Hepatocyte (in vitro differentiated cells): Measurements from ENCODE around the gene SLC66A2. TPM values are rescaled to one million over a fixed set of nuclear protein-coding genes. Genes with fewer than 3 reads are reported as not detected.

Source experiments
- DNase-seq: peaks from one replicate; pipeline ENCODE4 v3.0.0-alpha.2; 2016; ENCODE audit warnings: low spot score
- H2AFZ ChIP-seq: fragments of 200-600 bp; sonication (generic); 2 replicates; pipeline ENCODE4 v1.6.0; 2016; ENCODE audit warnings: antibody characterized with exemption, mild to moderate bottlenecking
- H3K27ac ChIP-seq: fragments of 200-600 bp; sonication (generic); 2 replicates; pipeline ENCODE4 v1.5.1; 2016; ENCODE audit warnings: mild to moderate bottlenecking
- H3K27me3 ChIP-seq: fragments of 200-600 bp; sonication (generic); 2 replicates; pipeline ENCODE4 v1.6.1; 2016
- H3K36me3 ChIP-seq: fragments of 200-600 bp; sonication (generic); replicated peaks from 2 replicates; pipeline ENCODE4 v1.5.1; 2016; ENCODE audit warnings: low read depth; ENCODE audit not compliant: insufficient read depth
- H3K4me1 ChIP-seq: fragments of 200-600 bp; sonication (generic); 2 replicates; pipeline ENCODE4 v1.5.1; 2016; ENCODE audit warnings: mild to moderate bottlenecking, moderate library complexity; ENCODE audit not compliant: insufficient read depth
- H3K4me2 ChIP-seq: fragments of 200-600 bp; sonication (generic); 2 replicates; pipeline ENCODE4 v1.6.0; 2016
- H3K4me3 ChIP-seq: fragments of 200-600 bp; sonication (generic); 2 replicates; pipeline ENCODE4 v1.5.1; 2016; ENCODE audit warnings: mild to moderate bottlenecking
- H3K79me2 ChIP-seq: fragments of 200-600 bp; sonication (generic); 2 replicates; pipeline ENCODE4 v1.6.0; 2017; ENCODE audit warnings: mild to moderate bottlenecking
- H3K9me2 ChIP-seq: fragments of 200-600 bp; sonication (generic); replicated peaks from 2 replicates; pipeline ENCODE4 v1.6.0; 2017; ENCODE audit warnings: mild to moderate bottlenecking; ENCODE audit not compliant: insufficient read depth
- H3K9me3 ChIP-seq: fragments of 200-600 bp; sonication (generic); 2 replicates; pipeline ENCODE4 v1.5.1; 2016; ENCODE audit warnings: low read depth, mild to moderate bottlenecking
- H4K20me1 ChIP-seq: fragments of 200-600 bp; sonication (generic); 2 replicates; pipeline ENCODE4 v1.6.0; 2016; ENCODE audit warnings: mild to moderate bottlenecking; ENCODE audit not compliant: insufficient read depth, poor library complexity, severe bottlenecking
- EZH2 ChIP-seq: fragments of 200-600 bp; sonication (generic); IDR thresholded peaks from 2 replicates; pipeline ENCODE4 v1.6.1; 2016; ENCODE audit warnings: antibody characterized with exemption, mild to moderate bottlenecking, borderline replicate concordance
- EZH2phosphoT487 ChIP-seq: fragments of 200-600 bp; sonication (generic); IDR thresholded peaks from one replicate; pipeline ENCODE4 v1.6.1; 2018; ENCODE audit warnings: antibody characterized with exemption, mild to moderate bottlenecking, low read depth, moderate library complexity; ENCODE audit not compliant: unreplicated experiment, severe bottlenecking
- WGBS: methylation state at CpG from one replicate; pipeline ENCODE4 v1.1.6; 2016; ENCODE audit warnings: low lambda C conversion rate; ENCODE audit errors: missing lambda C conversion rate; 5-methylcytosine and 5-hydroxymethylcytosine counted together
- polyA plus RNA-seq: library from polyadenylated mRNA; unstranded; fragments of >200 nt; fragmentation: Nextera tagmentation; extraction: Ambion mirVana; gene quantifications from 2 replicates; pipeline ENCODE4 v1.2.1, GENCODE V29; 2016
- total RNA-seq: library from RNA; depleted of rRNA; stranded (reverse); fragments of >200 nt; gene quantifications from 2 replicates; pipeline ENCODE4 v1.2.3, GENCODE V29; 2014
- TF ChIP-seq, protein P1 (sequence below): fragments of 200-600 bp; sonication (generic); IDR thresholded peaks from 2 replicates; pipeline ENCODE4 v1.5.1; 2016; ENCODE audit warnings: antibody characterized with exemption, mild to moderate bottlenecking; ENCODE audit not compliant: poor library complexity

Gene SLC66A2
- total and polyA plus RNA-seq, 2 experiments from 2014 or later, result 31.1 to 36.5 TPM

DNA sequence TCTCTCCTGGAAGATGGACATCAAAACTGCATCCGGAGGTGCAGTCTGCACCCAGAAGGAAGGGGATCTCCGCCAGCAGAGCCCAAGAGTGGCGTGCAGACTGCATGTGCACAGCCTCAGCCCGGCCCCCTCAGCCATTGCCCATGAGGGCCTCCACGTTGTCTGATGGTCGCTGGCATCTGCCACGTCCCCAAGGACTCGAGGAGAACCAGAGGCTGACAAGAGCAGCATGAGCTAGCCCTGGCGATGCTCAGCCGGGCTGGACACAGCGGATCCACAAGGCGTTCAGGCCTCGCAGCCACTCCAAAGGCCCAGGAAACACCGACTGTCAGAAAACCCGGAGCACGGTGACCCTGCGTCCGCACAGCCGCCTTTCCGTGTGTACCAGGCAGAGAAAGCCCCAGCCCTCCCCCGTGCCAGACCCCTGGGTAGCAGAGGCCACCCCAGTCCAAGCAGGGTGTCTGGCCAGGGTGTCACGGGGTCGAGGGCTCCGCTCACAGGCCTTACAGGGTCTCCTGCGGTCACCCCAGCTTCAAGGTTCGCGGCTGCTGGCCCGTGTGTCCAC lies 48.3 kb downstream of the SLC66A2 start:
- Histone ChIP-seq H3K4me1 (no peaks in the 10 kb centered on the region), H3K9me3 (no peaks in the 10 kb centered on the region), H3K4me2 (no peak overlapping the region), H3K79me2 (no peaks in the 10 kb centered on the region), H3K27me3 (no peaks in the 10 kb centered on the region), H3K9me2 (no peaks in the 10 kb centered on the region), H3K27ac (no peak overlapping the region), H3K36me3 (no peaks in the 10 kb centered on the region), H3K4me3 (no peak overlapping the region), H2AFZ (no peak overlapping the region), H4K20me1 (no peaks in the 10 kb centered on the region)
- 97% methylated on average over 26 of the region's 28 CpGs for WGBS
- no peak for DNase-seq
- TF ChIP-seq EZH2phosphoT487, result no peak
- TF ChIP-seq, protein P1, sequence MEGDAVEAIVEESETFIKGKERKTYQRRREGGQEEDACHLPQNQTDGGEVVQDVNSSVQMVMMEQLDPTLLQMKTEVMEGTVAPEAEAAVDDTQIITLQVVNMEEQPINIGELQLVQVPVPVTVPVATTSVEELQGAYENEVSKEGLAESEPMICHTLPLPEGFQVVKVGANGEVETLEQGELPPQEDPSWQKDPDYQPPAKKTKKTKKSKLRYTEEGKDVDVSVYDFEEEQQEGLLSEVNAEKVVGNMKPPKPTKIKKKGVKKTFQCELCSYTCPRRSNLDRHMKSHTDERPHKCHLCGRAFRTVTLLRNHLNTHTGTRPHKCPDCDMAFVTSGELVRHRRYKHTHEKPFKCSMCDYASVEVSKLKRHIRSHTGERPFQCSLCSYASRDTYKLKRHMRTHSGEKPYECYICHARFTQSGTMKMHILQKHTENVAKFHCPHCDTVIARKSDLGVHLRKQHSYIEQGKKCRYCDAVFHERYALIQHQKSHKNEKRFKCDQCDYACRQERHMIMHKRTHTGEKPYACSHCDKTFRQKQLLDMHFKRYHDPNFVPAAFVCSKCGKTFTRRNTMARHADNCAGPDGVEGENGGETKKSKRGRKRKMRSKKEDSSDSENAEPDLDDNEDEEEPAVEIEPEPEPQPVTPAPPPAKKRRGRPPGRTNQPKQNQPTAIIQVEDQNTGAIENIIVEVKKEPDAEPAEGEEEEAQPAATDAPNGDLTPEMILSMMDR, result no peak
- no peak for TF ChIP-seq EZH2

DNA sequence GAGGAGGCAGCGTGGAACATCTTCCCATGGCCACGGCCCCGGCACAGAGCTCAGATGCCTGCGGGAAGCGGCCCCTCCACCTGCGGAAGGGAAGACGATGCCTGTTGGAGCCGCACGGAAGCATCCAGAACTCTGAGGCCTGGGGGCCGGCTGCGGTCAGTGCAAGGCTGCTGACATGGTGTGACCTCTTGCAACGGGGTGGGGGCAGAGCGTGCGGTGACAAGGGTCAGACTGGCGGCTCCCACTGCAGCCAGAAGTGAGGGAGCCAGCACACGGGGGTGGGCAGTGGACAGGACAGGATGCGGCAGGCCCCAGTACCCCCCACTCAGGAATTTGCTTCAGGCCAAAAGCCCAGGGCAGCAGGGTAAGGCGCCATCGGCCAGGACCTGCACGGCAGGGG lies 48.8 kb downstream of the SLC66A2 start:
- no peaks in the 10 kb centered on the region for H4K20me1 ChIP-seq
- no peaks in the 10 kb centered on the region for H3K9me2 ChIP-seq
- no peak overlapping the region for H2AFZ ChIP-seq
- 99% methylated on average over 20 of the region's 20 CpGs for WGBS
- H3K4me1 ChIP-seq, result no peaks in the 10 kb centered on the region
- no peak for DNase-seq
- H3K79me2 ChIP-seq, result no peaks in the 10 kb centered on the region
- TF ChIP-seq EZH2 (no peak), EZH2phosphoT487 (no peak)
- TF ChIP-seq, protein P1, result no peak
- no peaks in the 10 kb centered on the region for H3K27me3 ChIP-seq
- H3K36me3 ChIP-seq, result no peaks in the 10 kb centered on the region
- no peaks in the 10 kb centered on the region for H3K9me3 ChIP-seq
- H3K4me3 ChIP-seq, result no peak overlapping the region
- no peak overlapping the region for H3K27ac ChIP-seq
- no peak overlapping the region for H3K4me2 ChIP-seq

DNA sequence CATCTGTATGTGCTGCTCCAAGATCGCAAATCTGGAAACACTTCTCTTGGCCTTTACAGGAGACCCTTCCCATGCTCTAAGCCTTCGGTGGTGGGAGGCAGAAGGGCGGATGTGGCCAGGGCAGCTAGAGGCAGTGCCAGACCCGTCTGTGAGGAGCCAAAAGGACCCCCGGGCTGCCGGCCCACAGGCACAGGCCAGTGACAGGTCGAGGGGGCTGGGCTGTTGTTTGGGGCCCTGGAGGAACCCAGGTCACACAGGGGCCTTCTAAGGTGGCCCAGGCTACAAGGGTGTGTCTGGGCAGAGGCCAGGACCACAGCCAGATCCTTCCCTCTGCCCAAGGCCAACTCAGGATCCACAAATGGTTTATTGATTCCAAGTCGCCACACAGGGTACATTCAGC lies 49.4 kb downstream of the SLC66A2 start:
- no peaks in the 10 kb centered on the region for H4K20me1 ChIP-seq
- H3K27me3 ChIP-seq, result no peaks in the 10 kb centered on the region
- H3K36me3 ChIP-seq, result no peaks in the 10 kb centered on the region
- TF ChIP-seq, protein P1, result no peak
- TF ChIP-seq EZH2phosphoT487 (no peak), EZH2 (no peak)
- no peak overlapping the region for H3K27ac ChIP-seq
- no peaks in the 10 kb centered on the region for H3K9me2 ChIP-seq
- H3K4me2 ChIP-seq, result no peak overlapping the region
- no peaks in the 10 kb centered on the region for H3K4me1 ChIP-seq
- peaks cover 5% of the 10 kb centered on the region for H3K9me3 ChIP-seq
- no peak overlapping the region for H2AFZ ChIP-seq
- H3K4me3 ChIP-seq, result no peak overlapping the region
- WGBS, result 98% methylated on average over 8 of the region's 8 CpGs
- DNase-seq, result no peak
- no peaks in the 10 kb centered on the region for H3K79me2 ChIP-seq

DNA sequence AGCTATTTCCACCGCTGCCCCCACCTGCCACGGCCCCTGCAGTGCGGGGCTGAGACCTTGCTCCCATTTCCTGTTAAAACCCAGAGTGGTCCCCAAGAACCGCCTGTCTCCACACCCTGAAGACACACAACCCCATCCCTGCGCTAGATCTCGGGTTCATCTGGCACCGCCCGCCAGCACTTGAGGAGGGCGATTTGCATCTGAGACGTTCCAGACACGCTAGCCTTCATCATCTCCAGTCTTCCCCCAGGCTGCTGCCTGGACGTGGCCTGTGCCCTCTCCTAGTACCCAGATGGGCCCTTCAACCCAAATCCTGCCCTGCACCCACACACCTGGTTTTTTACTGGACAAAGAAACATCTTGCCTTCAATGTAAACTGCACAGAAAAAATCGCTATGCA lies 49.8 kb downstream of the SLC66A2 start:
- Histone ChIP-seq H3K27me3 (no peaks in the 10 kb centered on the region), H3K4me3 (no peak overlapping the region), H4K20me1 (no peaks in the 10 kb centered on the region), H3K9me2 (no peaks in the 10 kb centered on the region), H2AFZ (no peak overlapping the region), H3K4me2 (no peak overlapping the region), H3K27ac (no peak overlapping the region), H3K36me3 (no peaks in the 10 kb centered on the region), H3K79me2 (no peaks in the 10 kb centered on the region), H3K9me3 (peaks cover 9% of the 10 kb centered on the region), H3K4me1 (no peaks in the 10 kb centered on the region)
- over 99% methylated on average over 13 of the region's 13 CpGs for WGBS
- TF ChIP-seq, protein P1, result no peak
- TF ChIP-seq EZH2phosphoT487 (no peak), EZH2 (no peak)
- DNase-seq, result no peak
